KBM-7 (cell line): ENCODE measurements around the gene RAB1B.
A peak's percentile ranks its signal among the peaks of the same experiment; 100 is the strongest.

Experiments used
- DNase-seq: peaks from one replicate; pipeline ENCODE4 v3.0.0-alpha.2; 2015
- in situ Hi-C: fragments of 300-500 bp; cut with MboI; formaldehyde crosslinking; loops from 2 replicates; pipeline ENCODE4 v1.14.3; 2020; ENCODE audit warnings: low sequenced_read_pairs, low pct_unique_long_range_greater_than_20kb, mixed read lengths

RAB1B gene

GRCh38 chr11:66268244-66268951 lies at the start of gene RAB1B:
Gene RAB1B (plus strand): TSS chr11:66268639. CDS start chr11:66268680, 41 bp downstream.
- DNase-seq: peak; percentile 99
- in situ Hi-C loops: no loop called here

GRCh38 chr11:66218846-66219620 lies 49.4 kb upstream of the RAB1B start:
- DNase-seq: no peak
- in situ Hi-C loops: no loop called here

- no peak for DNase-seq
- in situ Hi-C loops: no loop called here
Observed at GRCh38 chr11:66219846-66220565, 48.4 kb upstream of the RAB1B start.

- in situ Hi-C loops: no loop called here
- DNase-seq: no peak
Observed at GRCh38 chr11:66220566-66220935, 47.9 kb upstream of the RAB1B start.

GRCh38 chr11:66221012-66221411 lies 47.4 kb upstream of the RAB1B start:
- DNase-seq: no peak
- in situ Hi-C loops: no loop called here

- in situ Hi-C loops: no loop called here
- no peak for DNase-seq
Observed at GRCh38 chr11:66221726-66222236, 46.7 kb upstream of the RAB1B start.

- DNase-seq: peak; percentile 92
- in situ Hi-C loops: no loop called here
Observed at GRCh38 chr11:66222358-66223149, 45.9 kb upstream of the RAB1B start.

- no peak for DNase-seq
- in situ Hi-C loops: no loop called here
Observed at GRCh38 chr11:66224226-66224855, 44.1 kb upstream of the RAB1B start.

DNA sequence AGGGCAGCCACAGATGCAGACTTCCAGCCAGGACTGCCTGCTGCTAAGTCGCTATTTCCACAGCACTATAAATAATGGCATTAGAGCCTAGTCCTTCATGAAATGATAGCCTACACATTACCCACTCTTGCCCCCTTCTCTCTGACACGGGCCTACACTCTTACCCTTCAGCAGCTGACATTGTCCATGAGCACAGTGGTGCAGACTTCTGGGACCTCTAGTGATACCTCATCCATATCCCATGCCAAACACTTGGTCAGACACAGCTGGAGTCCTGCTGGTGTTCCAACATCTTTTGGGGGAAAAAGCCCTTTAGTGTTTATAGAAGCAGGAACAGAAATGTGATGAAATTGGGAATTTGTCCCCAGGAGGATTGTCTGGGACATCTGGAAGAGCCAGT lies 43.4 kb upstream of the RAB1B start:
- in situ Hi-C loops: no loop called here
- no peak for DNase-seq

GRCh38 chr11:66226101-66226500 lies 42.3 kb upstream of the RAB1B start:
- no peak for DNase-seq
- in situ Hi-C loops: no loop called here

GRCh38 chr11:66227700-66228099 lies 40.7 kb upstream of the RAB1B start:
- in situ Hi-C loops: no loop called here
- DNase-seq: no peak

DNA sequence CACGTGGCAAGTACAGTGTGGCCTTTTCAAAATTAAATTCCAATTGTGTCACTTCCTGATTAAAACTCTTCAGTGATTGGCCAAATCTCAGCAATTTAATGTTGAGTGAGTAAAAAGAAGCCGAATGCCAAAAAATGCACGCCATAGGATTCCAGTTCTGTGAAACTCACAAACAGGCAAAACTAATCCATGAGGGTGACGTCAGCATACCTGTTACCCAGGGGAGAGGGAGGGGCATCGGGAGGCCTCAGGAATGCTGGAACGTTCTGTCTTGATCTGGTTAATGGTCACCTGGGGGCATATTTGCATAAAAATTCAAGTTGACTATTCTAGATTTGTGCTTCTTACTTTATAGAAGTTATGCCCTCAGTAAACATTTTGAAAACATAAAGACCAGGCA lies 39.9 kb upstream of the RAB1B start:
- DNase-seq: no peak
- in situ Hi-C loops: no loop called here

DNA sequence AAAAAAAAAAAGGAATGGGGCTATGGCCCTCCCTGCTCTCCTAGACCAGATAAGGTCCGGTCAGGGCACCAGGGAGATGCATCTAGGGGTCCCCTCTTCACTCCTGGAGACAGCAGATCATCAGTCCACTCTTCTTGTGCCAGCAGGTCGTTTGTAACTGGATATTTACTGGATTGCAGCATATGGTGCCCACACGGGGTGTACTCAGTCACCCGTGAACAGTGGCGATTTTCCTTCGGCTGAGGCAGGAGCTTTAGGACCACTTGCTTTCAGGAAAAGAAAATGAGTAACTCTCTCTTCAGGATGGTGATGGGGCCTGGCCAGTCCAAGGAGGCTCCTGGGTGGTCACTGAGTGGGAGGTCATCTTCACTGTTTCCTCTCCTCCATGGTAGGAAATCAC lies 38.3 kb upstream of the RAB1B start:
- no peak for DNase-seq
- in situ Hi-C loops: no loop called here

GRCh38 chr11:66230978-66231377 lies 37.5 kb upstream of the RAB1B start:
- in situ Hi-C loops: no loop called here
- DNase-seq: no peak

- in situ Hi-C loops: no loop called here
- DNase-seq: no peak
Observed at GRCh38 chr11:66231561-66231960, 36.9 kb upstream of the RAB1B start.

DNA sequence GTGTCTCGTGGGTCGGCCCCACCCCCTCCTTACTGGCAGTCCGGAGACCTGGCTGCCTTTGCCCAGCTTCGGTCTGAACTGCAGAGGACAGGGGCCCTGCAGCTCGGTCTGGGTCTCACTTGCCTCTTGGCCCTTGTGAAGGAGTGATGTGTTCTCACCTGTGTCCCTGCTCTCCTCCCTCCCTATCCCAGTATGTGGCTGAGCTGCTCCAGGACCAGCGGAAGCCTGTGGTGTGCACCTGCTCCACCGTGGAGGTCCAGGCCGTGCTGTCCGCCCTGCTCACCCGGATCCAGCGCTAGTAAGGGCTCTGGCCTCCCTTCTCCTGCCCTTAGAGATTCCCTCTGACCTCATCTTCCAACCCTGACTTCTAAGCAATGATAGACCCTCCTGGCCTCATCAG lies 35.7 kb upstream of the RAB1B start:
- in situ Hi-C loops: no loop called here
- no peak for DNase-seq

GRCh38 chr11:66233301-66233700 lies 35.1 kb upstream of the RAB1B start:
- in situ Hi-C loops: no loop called here
- no peak for DNase-seq

DNA sequence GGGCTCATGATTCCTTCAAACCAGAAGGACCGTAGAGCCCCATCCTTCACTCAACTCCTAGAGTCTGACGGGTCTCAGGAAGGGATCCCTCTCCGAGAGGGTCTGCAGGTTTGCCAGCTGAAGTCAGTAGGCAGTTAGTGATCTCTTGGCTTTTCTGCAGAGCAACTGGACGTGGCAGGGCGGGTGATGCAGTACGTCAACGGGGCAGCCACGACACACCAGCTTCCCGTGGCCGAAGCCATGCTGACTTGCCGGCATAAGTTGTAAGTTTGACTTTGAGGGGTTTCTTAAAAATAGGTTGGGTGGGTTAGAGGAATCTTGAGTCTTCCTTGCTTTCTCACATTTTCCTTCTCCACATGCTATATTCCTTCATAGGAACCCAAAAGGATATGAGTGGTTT lies 33.3 kb upstream of the RAB1B start:
- no peak for DNase-seq
- in situ Hi-C loops: no loop called here

GRCh38 chr11:66237867-66238266 lies 30.6 kb upstream of the RAB1B start:
- in situ Hi-C loops: no loop called here
- no peak for DNase-seq
